ENCODE data around the gene SRRM5.

Gene SRRM5

DNA sequence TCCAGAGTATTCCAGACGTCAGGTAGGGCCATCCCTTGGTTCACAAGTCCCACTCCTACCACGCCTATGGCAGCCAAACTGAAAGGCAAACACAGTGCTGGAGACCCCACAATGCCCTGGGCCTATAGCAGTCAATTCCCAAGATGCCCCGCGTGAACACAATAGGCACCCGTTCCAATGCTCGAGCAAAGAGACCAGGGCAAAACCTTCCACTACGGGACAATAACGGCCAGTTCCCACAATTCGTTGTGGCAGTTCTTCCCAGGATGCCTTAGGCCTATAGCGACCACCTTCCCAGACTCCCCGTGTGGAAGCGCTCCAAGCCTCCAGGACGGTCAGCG lies 7.0 kb downstream of the SRRM5 start:
- H3K9ac ChIP-seq (ENCODE audit: insufficient read length, low read depth), result peak overlapping the region; percentile 75
- TF ChIP-seq SUZ12 (IDR thresholded peaks at IDR 0.05; ENCODE audit: extremely low read depth, insufficient read depth, insufficient read length) (no peak), ZNF274 (IDR thresholded peaks at IDR 0.05; ENCODE audit: low read depth, low read length) (no peak), YY1 (IDR thresholded peaks at IDR 0.05; ENCODE audit: insufficient read depth, insufficient read length) (no peak)
- peak overlapping the region; percentile 73 for H3K4me3 ChIP-seq (ENCODE audit: insufficient read length, low read depth)
- H3K27me3 ChIP-seq (ENCODE audit: insufficient read depth, insufficient read length), result no peaks in the 10 kb centered on the region
- no peaks in the 10 kb centered on the region for H3K4me1 ChIP-seq (ENCODE audit: insufficient read depth, insufficient read length)
- H3K9me3 ChIP-seq (ENCODE audit: insufficient read depth, low read length), result no peaks in the 10 kb centered on the region
- DNase-seq (ENCODE audit: low read depth, low spot score), result no peak
- peaks cover 11% of the 10 kb centered on the region for H3K36me3 ChIP-seq (ENCODE audit: insufficient read depth, insufficient read length, low read length)

DNA sequence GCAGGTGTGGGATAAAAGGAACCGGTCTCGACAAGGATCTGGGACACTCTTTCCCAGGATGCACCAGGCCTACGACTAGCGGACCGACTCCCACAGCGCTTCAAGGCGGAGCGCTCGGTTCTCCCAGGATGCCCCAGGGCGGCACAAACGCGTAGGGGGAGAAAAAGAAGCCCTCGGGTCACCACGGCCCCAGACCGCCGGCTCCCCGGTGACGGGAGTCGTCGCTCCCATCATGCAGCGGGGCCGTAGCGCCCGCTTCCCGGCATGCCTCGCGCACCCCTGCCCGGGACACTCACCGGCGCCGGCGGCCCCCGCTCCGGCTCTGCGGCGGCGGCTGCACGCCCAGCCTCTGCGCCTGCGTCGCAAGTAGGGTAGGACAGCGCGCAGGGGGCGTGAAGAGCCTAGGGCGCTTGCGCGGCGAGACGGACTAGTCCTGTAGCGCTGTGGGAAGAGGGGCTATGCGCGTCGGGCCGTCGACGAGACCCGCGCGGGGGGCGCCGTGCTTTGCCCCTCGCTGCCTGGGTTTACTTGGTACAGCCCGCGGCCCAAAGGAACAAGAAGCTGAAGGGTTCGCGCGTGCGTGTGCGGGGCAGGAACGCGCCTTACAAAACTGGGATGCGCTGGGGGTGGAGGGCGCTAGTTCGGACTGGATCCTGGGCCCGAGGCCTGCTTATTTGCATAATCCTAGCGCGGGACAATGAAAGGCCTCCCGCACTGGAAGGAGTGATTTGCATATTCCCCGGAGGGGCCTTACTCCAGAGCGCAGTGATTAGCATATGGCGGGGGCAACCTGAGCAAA lies 7.6 kb downstream of the SRRM5 start, which contains the start of gene ZNF428:
Gene ZNF428, minus strand, starts transcription at position 368 of the 799 bp plus-strand sequence. CDS start 5,325 bp downstream, outside the sequence.
- Histone ChIP-seq H3K9ac (ENCODE audit: insufficient read length, low read depth) (peak within 1 kb of the TSS; percentile 75), H3K27me3 (ENCODE audit: insufficient read depth, insufficient read length) (no peaks in the 10 kb centered on the region), H3K4me1 (ENCODE audit: insufficient read depth, insufficient read length) (no peaks in the 10 kb centered on the region), H3K36me3 (ENCODE audit: insufficient read depth, insufficient read length, low read length) (peaks cover 11% of the 10 kb centered on the region), H3K4me3 (ENCODE audit: insufficient read length, low read depth) (peak within 1 kb of the TSS; percentile 73), H3K9me3 (ENCODE audit: insufficient read depth, low read length) (no peaks in the 10 kb centered on the region)
- peak; percentile 85 for DNase-seq (ENCODE audit: low read depth, low spot score)
- TF ChIP-seq SUZ12 (IDR thresholded peaks at IDR 0.05; ENCODE audit: extremely low read depth, insufficient read depth, insufficient read length) (no peak), YY1 (IDR thresholded peaks at IDR 0.05; ENCODE audit: insufficient read depth, insufficient read length) (no peak), ZNF274 (IDR thresholded peaks at IDR 0.05; ENCODE audit: low read depth, low read length) (no peak)

DNA sequence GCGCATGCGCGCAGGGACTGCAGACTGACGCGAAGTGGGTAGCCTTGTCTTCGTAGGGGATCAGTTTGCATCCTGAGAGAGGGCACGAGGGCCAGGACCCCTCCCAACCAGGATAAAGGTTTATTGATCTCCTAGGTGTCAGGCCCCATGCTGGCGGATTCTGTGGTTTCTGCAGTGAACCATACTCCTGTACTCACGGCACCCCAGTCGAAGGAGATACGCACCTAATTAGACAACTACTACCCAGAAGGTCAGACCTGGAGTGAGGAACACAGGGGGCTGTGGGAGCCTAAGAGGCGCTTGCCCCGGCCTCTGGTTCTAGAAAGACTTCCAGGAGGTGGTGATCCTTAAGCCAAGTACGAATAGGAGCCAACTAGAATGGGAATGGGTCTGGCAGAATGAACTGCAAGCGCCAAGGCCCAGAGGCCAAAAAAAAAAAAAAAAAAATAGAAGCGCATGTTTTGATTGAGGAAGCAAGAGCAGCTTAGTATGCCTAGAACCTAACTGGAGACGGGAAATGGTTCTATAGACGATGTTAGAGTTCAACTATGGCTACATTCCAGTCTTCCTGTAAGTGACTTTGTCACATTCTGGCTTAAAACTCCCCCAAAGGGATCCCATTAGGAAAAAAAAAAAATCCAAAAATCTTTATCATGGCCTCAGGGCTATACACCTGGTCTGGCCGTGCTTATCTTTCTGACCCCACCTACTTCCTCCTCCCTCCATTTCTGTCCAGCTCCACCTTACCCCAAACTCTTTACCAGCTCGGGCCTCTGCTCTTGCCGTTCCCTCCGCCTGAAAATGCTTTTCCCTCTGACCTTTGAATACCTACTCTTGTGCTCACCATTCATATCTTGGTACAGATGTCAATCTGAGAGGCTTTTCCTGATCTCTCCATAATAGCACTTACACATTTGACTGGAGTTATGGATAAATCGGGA lies 8.4 kb downstream of the SRRM5 start:
- peaks cover 14% of the 10 kb centered on the region for H3K36me3 ChIP-seq (ENCODE audit: insufficient read depth, insufficient read length, low read length)
- TF ChIP-seq SUZ12 (IDR thresholded peaks at IDR 0.05; ENCODE audit: extremely low read depth, insufficient read depth, insufficient read length) (no peak), ZNF274 (IDR thresholded peaks at IDR 0.05; ENCODE audit: low read depth, low read length) (no peak), YY1 (IDR thresholded peaks at IDR 0.05; ENCODE audit: insufficient read depth, insufficient read length) (no peak)
- H3K4me1 ChIP-seq (ENCODE audit: insufficient read depth, insufficient read length), result no peaks in the 10 kb centered on the region
- H3K4me3 ChIP-seq (ENCODE audit: insufficient read length, low read depth), result no peak overlapping the region
- H3K27me3 ChIP-seq (ENCODE audit: insufficient read depth, insufficient read length), result no peaks in the 10 kb centered on the region
- no peak for DNase-seq (ENCODE audit: low read depth, low spot score)
- no peaks in the 10 kb centered on the region for H3K9me3 ChIP-seq (ENCODE audit: insufficient read depth, low read length)
- peak overlapping the region; percentile 51 for H3K9ac ChIP-seq (ENCODE audit: insufficient read length, low read depth)

DNA sequence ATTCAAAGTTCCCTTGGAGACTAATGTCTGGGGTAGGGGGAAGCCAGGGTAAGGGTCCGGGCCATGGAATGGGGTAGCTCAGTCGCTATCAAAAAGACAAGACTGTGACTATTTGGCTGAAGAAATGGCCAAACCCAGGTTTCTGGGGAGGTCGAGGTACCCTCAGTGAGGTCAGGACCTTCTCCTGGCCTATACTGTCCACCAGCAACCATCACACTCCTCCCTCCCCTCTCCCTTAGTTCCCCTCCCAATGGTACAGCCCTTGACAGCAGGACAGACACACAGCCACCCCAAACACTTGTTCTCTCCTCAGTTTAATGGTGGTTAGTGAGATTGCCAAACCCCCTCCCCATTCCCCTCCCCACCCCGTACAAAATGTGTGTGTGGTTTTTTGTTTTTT lies 10.2 kb downstream of the SRRM5 start:
- Histone ChIP-seq H3K27me3 (ENCODE audit: insufficient read depth, insufficient read length) (no peaks in the 10 kb centered on the region), H3K4me3 (ENCODE audit: insufficient read length, low read depth) (no peak overlapping the region), H3K36me3 (ENCODE audit: insufficient read depth, insufficient read length, low read length) (peaks cover 26% of the 10 kb centered on the region), H3K9ac (ENCODE audit: insufficient read length, low read depth) (no peak overlapping the region), H3K9me3 (ENCODE audit: insufficient read depth, low read length) (no peaks in the 10 kb centered on the region), H3K4me1 (ENCODE audit: insufficient read depth, insufficient read length) (no peaks in the 10 kb centered on the region)
- TF ChIP-seq SUZ12 (IDR thresholded peaks at IDR 0.05; ENCODE audit: extremely low read depth, insufficient read depth, insufficient read length), result no peak
- TF ChIP-seq ZNF274 (IDR thresholded peaks at IDR 0.05; ENCODE audit: low read depth, low read length), result no peak
- TF ChIP-seq YY1 (IDR thresholded peaks at IDR 0.05; ENCODE audit: insufficient read depth, insufficient read length), result no peak
- no peak for DNase-seq (ENCODE audit: low read depth, low spot score)

DNA sequence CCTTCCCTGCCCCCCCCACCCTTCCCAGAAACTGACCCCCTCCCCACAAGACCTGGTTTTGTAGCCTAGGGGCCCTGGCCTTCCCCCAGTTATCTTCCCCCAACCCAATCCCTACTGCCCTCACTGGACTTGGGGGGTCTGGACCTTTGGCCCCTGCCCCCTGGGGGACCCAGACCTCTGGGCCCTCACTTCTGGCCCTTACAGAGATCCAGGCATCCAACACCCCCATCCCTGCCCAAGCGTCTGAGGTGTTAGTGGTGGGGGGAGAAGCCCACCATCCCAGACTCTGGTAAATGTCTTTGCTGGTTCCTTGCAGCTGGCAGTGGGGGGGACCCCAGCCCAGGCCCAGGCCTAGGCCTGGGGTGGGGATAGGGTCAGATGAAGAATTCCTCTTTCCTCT lies 11.1 kb downstream of the SRRM5 start:
- no peak overlapping the region for H3K9ac ChIP-seq (ENCODE audit: insufficient read length, low read depth)
- H3K9me3 ChIP-seq (ENCODE audit: insufficient read depth, low read length), result no peaks in the 10 kb centered on the region
- no peaks in the 10 kb centered on the region for H3K27me3 ChIP-seq (ENCODE audit: insufficient read depth, insufficient read length)
- no peak for DNase-seq (ENCODE audit: low read depth, low spot score)
- no peaks in the 10 kb centered on the region for H3K4me1 ChIP-seq (ENCODE audit: insufficient read depth, insufficient read length)
- H3K36me3 ChIP-seq (ENCODE audit: insufficient read depth, insufficient read length, low read length), result peaks cover 29% of the 10 kb centered on the region
- TF ChIP-seq YY1 (IDR thresholded peaks at IDR 0.05; ENCODE audit: insufficient read depth, insufficient read length), result no peak
- TF ChIP-seq ZNF274 (IDR thresholded peaks at IDR 0.05; ENCODE audit: low read depth, low read length), result no peak
- TF ChIP-seq SUZ12 (IDR thresholded peaks at IDR 0.05; ENCODE audit: extremely low read depth, insufficient read depth, insufficient read length), result no peak
- no peak overlapping the region for H3K4me3 ChIP-seq (ENCODE audit: insufficient read length, low read depth)

DNA sequence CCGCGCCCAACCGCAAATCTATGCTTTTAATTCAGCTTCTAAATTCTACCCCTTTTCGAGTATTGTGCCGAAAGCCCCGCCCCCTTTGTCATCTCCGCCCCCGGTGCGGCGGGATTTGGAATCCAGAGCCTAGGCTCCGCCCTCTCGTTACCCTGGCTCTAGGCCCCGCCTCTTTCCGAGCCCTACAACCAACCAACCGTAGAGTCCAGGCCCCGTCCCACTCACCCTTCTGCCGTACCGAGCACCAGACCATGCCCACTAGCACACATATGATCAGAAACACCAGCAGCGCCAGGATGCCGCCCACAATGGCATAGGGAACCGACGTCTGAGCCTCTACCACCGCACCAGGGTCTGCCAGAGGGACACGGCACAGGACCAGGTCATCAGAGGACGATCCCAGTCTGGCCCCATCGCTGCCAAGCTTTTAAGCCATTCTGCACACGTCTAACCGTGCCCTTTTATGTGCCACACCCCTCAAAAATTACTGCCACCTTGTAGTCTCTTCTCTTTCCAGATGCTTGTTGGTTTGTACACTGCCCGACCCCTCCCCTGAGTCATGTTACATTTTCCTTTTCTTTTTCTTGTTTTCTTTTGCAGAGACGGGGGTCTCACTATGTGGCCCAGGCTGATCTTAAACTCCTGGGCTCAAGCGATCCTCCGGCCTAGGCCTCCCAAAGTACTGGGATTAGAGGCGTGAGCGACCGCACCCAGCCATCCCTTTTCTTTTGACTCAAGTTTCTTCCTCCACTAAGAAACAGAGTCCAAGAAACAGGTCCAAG lies 12.2 kb downstream of the SRRM5 start:
- H3K4me1 ChIP-seq (ENCODE audit: insufficient read depth, insufficient read length), result no peaks in the 10 kb centered on the region
- no peaks in the 10 kb centered on the region for H3K9me3 ChIP-seq (ENCODE audit: insufficient read depth, low read length)
- no peak overlapping the region for H3K4me3 ChIP-seq (ENCODE audit: insufficient read length, low read depth)
- no peaks in the 10 kb centered on the region for H3K27me3 ChIP-seq (ENCODE audit: insufficient read depth, insufficient read length)
- peaks cover 29% of the 10 kb centered on the region for H3K36me3 ChIP-seq (ENCODE audit: insufficient read depth, insufficient read length, low read length)
- DNase-seq (ENCODE audit: low read depth, low spot score), result no peak
- no peak overlapping the region for H3K9ac ChIP-seq (ENCODE audit: insufficient read length, low read depth)
- TF ChIP-seq ZNF274 (IDR thresholded peaks at IDR 0.05; ENCODE audit: low read depth, low read length) (no peak), YY1 (IDR thresholded peaks at IDR 0.05; ENCODE audit: insufficient read depth, insufficient read length) (no peak), SUZ12 (IDR thresholded peaks at IDR 0.05; ENCODE audit: extremely low read depth, insufficient read depth, insufficient read length) (no peak)

All from NT2/D1 (cell line).